Daoy (cell line): ENCODE data around the gene MBNL1. TPM values are rescaled to one million over a fixed set of nuclear protein-coding genes. Genes with fewer than 3 reads are reported as not detected.

Experiments
- DNase-seq: peaks from one replicate; pipeline ENCODE4 v3.0.0-alpha.2; 2015; ENCODE audit warnings: low read depth
- total RNA-seq: library from RNA; depleted of rRNA; stranded (reverse); fragments of >200 nt; shearing (Covaris generic); gene quantifications from 2 replicates; pipeline ENCODE4 v1.2.3, GENCODE V29; 2014

Gene MBNL1
- total RNA-seq, 1 experiment from 2014 or later, result 124 TPM

DNA sequence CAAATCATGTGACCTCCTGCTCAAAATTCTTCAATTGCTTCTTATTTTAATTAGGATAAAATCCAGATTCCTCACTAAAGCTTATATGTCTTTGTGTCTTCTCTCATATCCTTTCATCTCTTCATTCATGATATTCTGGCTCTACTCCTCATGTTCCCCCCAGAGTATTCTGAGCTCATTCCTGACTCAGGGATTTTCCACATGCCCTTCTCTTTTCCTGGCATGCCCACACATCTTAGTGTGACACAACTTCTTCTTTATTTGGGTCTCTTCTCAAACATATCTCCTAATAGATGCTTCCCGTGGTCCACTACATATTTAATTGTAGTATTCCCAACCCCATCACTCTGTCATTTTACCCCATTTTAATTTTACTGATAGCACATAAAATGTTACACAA is 15.2 kb upstream of the MBNL1 start:
- no peak for DNase-seq

DNA sequence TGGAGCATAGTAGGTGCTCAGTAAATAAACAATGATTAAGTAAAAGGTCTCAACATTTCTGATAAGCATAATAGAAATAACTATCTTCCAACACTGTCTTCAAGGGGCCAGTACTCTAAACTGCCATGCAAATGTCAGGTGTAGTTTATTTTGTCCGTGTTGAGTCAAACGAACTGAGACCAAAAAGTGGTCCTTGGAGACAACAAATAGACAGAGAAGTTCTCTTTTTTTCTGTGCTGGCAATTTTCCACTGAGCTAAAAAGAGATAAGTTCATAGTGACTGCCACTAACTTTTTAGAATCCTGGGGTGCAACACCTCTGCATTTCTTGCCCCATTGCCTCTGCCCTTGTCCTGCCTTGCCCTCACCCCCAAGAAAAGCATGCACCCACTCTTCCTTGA is 14.7 kb upstream of the MBNL1 start:
- no peak for DNase-seq

DNA sequence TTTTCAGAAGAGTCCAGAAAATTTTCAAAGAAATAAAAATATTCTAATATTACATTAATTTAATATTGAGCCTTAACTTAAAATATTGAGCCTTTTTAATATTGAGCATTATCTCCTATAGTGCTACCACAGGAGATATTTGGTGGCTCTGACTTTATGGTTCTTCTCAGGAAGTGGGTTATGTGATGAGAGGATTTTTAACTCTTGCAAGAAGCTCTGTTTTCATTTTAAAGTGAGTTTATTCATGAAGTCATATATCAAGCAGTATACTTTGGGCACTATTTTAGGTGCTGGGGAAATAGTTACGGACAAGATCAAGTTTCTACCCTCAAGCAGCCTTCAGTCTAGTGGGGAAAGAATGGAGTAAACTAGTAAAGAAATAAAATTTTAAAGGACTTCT is 13.4 kb upstream of the MBNL1 start:
- no peak for DNase-seq

DNA sequence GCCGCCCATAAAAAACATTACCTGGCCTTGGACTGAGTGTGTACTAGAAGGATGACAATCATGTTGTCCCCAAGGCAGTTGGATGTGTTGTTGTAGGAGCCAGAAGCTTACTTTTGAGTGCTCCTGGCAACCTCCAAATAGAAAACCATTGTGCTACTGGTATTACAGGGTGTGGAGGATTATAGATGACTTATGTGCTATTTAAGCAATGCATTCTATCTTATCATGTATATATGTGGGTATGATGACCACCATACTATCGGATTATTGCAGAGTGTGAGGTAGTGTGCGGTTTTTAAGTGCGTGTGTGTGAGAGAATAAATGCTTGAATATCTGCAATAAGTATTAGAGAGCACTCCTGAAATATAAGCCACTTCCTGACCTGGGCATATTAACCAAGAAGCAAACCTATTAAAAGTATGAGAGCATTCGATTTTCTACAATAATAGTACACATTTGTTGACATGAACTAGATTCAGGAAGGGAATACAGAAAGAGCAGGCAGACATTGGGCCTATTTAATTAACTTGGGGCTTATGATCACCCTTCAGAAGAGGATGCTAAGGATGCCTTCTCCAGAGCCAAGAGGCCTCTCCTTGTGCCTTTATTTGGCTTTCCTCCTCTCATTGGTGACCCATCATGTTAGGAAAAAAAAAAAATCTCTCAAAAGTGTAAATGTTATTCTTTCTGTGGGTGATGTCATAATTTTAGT is 11.7 kb upstream of the MBNL1 start:
- no peak for DNase-seq

DNA sequence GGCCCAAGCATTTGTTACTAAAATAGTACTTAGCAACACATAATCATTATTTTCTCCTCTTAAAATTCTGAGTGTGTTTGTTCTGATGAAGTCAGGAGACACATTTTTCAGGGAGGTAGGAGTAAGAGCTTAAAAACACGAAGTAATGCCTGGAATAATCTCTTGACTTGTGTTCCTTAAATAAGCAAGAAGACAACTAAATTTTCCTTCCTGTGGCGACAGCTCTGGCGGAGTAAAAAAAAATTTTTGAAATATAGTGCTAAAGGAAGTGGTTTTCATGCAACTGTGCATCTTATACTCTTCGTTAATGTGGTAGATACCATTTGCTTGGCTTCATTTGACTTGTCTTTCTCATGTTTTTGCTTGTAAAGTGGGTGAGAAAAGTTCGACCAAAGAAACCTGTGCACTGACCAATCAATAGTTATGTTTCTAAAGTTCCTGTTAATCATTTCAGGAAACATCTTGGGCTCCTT is 11.1 kb upstream of the MBNL1 start:
- no peak for DNase-seq

DNA sequence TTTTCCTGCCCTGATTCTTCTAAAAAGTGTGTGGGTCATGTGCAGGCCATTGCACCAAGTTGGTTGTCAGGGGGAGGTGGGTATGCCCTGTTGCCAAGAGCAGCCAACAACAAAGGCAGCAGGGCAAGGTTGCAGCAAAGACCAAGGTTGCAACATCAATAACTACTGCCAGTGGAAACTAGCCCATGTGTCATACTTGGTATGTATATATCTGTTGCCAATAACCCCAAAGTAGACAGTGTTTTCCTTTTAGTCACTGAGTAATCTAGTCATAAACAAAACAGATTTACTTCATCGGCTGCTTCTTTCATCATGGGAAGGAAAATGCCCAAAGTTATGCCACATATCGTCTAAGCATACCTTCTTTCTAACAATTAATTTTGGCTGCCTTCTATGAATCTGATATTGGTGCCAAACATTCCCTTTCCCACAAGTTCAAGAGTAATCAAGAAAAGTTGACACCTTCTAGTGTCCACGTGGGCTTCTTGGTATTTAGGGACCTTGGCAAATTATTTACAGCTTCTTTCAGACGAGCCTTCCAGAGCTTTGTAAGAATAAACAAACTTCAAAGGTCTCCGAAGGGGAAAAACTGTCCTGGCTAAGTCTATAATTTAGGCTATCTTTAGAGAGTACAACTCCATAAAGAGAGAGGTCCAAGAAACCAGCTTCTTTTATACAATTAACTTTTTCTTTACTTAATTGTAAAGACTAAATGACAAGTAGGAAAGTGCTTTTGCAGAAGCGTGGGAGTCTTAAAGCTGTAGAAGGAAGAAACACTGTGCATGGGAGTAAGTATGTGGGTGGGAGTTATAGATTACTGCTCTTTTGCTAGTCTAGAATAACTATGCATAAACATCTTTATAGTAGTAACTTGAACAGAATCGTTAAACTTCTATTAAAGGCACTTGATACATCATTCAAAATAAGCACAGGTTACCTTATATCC is 10.0 kb upstream of the MBNL1 start:
- DNase-seq, result peak; percentile 84

DNA sequence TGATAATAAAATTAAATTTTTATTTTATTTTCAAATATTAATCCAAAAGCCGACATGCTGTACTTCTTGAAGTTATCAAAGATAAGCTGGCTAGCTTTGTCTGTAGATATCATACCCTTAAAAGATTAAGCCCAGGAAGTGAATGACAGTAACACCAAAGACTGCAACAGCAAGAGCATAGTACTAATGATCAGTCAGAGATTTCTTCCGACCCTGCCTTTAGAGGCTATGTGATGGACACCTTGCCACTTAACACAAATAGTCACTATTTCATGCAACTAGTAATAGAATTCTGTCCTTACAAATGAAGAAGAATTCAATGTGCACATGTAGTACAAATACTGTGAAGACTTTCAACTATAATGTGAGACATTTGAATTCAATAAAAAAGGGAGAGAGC is 9.3 kb upstream of the MBNL1 start:
- no peak for DNase-seq

DNA sequence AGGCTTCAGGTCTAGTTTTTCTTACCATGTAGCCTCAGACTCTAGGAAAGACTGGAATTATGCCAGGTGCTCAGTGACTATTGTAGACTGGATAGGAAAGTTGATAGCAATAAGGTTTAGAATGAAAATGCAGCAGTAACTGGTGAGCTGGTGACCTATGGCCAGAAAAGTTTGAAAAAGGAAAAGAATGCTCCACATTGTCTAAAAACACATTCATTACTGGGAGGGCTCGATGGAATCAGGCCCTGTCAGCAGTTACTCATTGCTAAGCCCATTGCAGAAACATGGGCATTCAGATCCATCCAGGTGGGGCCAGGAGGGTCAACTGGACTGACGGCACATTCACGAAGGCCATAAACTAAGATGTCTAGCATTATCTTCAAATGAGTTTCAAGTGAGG is 8.7 kb upstream of the MBNL1 start:
- no peak for DNase-seq

DNA sequence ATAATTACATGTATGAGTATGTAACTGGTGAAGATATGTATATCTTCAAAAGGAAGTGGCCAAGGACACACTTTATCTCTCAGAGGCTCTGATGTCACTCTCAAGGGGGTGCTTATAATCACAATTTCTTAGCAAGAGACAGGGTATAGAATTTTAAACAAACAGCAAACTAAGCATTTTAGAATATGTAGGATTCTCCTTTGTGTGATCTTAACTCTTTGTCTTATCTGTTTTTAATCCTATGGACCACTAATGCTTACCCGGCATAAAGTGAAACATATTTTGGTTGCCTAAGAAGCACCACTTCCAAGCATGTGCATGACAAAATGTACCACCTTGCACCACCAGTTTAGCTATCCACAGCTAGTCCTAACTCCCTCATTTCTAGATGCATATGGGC is 8.2 kb upstream of the MBNL1 start:
- DNase-seq, result no peak

DNA sequence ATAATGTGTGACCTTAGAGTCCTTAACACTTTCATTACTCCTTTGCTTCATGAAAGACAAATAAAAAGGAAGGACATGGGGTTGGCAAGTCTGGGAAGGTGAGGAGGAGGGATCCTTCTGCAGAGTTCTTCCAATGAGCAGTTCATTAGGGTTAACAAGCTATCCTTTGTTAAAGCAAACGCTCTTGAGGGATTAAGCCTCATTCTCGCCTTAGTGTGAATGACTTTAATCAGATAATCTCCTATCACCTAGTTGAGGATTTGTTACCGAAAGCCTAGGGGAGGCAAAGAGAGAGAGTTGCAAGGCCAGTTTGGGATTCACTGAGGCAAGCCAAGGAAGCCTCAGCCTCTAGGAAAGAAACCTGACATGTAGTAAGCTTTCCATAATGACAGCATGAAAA is 7.4 kb upstream of the MBNL1 start:
- no peak for DNase-seq

DNA sequence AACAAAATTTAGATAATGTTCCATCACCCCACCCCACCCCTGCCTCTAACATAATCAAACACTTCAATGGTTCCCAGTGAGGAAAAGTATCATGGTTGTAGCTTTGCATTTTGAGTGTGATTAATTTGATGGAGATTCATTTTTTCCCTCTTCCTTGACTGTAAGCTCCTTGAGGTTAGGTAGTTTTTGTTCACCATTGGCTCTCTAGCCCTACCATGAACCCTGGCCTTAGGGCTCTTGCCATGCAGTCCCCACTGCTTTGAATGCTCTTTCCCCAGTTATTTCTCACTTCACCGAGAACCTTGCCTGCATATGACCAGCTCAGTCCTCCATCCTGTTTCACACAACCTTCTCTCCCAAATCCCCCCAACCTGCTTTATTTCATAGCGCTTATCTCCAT is 5.0 kb upstream of the MBNL1 start:
- no peak for DNase-seq

DNA sequence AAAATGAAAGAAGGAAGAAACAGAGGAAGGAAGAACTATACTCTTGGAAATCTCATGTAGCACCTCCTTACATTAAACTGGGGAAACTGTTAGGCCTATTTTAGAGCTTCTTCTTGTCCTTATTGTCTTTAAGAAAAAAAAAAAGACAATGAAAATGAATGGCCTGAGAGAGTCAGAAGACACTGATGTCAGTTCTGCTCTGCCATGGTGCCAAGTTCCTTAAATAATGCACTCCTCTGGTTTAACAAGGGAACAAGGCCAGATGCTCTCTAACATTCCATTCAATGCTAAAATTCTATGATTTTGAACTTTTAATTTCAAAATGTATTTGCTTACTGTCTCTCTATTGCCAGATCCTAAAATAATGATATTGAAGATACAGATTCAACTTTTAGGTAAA is 4.4 kb upstream of the MBNL1 start:
- DNase-seq, result no peak

DNA sequence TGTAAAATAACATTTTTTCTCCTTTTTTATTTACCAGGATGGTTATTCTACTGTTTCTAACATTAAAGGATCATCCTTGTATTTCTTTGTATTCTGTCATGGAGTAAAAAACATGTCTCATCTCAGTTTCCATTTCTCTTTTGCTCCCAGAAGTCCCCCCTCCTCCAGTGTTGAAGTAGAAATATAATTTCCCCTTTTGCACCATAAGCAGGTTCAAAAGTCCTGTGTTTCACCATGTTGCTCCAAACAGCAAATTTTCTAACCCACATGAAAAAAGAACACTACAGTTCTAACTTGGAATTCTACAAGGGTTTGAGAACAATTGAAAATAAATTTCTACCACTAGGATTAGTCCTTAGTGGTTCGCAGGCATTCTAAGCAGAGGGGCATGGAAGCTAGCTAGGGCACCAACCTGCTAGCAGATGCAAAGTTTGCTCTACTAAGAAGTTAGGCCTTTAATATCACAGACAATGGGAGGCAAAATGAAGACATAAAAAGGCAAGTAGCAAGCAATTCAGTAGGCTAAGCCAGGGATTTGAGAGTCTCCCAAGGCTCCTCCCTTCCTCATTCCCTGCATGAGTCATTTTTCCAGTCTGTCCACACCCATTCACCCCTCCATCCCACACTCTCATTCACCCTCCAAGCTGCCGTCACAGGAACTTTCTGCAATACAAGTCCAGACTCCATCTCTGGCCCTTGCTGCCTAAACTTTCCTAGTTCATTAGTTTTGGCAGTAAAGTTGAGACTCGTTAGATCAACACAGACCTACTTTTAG is 2.3 kb upstream of the MBNL1 start:
- DNase-seq, result peak; percentile 94

DNA sequence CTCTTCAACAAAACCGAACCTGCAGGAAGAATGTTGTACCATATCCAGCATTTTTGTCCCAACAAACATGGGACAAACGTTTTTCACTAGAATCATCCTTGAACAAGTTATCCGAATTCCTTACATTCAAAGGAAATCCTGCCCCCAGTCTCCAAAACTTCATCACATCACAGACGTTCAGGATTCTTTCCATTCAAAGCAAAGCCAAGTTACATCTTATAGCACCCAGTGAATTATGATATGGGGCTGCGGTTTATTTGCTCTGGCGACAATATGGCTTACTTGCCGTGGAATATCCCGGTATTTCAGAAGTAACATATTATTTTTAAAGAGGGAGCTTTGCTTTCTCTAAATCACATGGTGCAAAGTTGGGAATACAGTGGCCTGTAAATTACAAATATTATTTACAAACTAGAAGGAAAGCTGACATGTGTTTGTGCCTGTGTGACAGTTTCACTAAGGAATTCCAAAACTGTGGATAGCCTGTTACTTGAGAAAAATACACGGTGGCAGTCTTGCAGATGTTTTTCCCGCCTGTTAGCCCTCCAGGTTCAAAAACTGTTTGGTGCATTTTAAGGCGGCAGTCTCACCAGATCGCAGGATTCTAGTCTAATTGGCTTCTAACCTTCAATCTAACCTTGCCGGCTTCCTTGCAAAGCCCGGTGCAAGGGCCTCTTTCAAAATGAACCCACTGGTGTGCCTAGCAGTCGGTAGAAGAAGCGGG is 736 bp upstream of the MBNL1 start:
- DNase-seq, result no peak

DNA sequence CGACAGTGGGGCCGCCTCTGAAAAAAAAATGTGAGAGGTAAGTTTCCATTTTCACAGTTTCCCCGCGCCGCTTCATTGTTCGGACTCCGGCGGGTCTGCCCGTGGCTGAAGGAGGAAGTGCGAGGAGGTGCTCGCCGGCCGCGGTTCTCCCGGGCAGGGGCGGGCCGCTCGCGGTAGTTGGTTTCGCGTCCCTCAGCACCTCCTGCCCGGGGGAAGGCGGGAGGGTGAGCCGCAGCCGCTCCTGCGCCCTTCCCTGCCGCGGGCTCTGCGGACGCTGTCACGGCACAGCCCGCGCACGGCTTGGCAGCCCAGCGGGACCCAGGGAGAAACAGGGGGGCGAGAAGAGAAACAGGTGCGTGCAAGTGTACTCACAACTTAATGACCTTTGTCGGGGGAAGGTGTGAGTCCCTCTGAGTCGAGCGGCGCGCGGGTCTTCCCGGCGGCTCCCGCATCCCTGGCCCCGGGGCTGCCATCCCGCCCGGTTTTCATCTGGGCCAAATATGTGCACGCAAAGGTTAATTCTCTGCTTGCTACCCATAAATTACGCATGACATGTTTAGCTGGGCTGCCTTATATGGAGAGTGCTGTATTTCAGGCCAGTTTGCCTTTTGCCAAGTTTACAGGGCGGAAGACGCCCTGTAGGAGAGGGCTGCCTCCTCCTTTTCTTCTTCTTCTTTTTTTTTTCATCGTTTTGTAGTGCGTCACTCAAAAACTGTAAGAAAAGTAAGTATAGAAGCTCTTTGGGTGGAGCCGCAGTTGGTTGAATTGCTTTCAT is 514 bp downstream of the MBNL1 start:
- peak; percentile 80 for DNase-seq

DNA sequence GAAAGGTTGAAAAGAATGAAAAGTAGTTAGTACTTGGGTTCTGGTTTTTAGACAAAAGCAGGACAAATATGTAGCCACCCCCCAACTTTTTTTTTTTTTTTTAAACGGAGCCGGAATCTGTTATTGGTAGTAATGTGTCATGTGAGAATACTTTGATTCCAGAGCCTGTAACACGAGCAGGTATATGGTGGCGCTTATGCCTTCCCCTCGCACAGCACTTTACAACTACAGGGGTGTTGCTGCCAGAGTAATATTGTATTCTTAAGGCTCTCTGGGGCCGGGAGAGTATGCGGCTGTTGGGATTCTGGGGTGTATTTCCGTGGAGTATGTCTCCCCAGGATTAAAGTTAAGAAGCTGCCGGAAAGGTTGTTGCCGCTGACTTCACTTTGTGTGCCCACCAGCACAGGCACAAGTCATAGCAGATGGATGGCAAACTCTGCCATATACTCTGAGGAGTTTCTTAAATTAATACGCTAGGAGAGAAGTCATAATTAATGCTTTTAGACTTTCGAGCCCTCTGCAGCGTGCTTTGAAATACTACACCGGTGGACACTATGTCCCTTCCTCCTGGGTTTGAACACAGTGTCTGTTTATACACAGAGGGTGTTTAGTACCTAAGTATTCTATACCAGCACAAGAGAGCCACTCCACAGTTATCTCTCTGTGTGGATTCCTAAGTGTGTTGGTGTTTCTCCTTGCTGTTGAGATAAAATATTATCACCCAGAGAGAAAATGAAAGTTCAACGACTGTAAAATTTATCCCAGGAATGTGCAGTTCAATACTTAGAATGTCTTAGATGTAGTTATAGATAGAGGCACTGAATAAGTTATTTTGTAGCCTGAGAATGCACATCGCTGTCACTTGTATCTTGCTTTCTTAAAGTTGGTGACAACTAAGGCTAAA is 1.4 kb downstream of the MBNL1 start:
- peak; percentile 62 for DNase-seq

DNA sequence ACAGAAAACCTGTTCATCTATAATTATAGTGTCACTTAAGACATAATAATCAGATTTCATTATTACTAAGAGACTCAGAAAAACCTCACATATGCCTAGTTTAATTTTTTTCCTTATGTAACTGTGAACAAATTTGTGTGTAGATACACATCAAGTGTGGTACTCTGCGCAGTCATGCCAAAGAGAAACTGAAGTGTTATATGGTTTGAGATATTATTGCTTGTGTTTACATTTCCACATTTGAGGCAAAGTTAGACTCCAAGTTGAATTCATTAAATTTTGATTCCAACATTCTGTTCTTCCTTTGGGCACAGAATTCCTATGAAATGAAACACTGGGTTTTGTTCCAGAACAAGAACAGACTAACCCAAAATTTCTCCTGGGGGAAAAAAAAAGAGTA is 2.2 kb downstream of the MBNL1 start:
- no peak for DNase-seq

DNA sequence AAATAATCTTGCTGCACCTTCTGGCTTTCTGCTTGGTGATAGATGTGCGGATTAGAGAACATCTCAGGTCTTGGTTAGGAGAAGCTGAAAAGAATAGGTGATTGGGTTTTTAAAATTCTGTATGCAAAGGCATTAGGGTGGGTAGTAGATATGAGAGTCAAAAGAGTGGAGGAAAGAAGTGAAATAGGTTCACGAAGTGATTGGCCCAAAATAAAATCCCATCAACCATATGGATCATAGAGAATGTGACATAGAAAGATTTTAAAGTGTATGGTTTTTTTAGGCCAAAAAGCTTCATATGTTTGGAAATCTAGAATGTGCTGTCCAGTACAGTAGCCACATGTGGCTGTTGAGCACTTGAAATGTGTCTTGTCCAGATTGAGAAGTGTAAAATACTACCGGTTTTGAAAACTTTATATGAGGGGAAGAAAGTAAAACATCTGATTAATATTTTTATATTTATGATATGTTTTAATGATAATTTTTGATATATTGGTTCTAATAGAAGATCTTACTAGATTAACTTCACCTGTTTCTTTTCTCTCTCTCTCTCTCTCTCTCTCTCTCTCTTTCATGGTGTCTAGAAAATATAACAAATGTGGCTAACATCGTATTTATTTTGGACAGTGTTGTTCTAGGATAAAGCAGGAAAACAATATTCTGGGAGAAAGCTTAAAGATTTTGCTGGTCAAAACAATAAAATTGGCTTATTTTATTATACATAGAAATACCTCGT is 2.9 kb downstream of the MBNL1 start:
- DNase-seq, result no peak

DNA sequence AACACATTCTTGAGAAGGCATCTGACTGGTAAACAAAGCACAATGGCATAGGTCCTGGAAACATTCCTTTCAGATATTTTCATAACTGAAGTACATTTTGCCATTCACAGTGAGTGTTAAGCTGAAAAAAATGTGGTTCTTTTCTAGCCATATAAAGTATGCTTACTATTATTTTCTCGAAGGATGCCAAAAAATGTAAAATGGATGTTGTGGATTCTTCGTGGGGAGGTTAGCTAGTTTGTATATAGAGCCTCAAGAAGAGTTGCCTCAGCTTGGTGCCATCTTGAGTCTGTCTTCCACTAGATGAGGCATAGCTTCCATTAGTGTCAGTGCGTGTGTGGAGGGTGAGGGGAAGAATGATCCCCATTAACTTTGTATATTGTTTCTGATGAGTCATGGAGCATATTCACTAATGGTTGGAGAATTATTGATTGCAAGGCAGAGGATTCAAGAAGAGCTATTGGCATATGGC is 4.1 kb downstream of the MBNL1 start:
- peak; percentile 56 for DNase-seq
